HG03520 (cell line): ENCODE results near the gene SNCB.

Experiments used
- ATAC-seq: cut with Tn5 transposase; IDR thresholded peaks from one replicate; pipeline ENCODE4 v1.9.1; 2021; ENCODE audit warnings: mild to moderate bottlenecking, moderate library complexity; ENCODE audit not compliant: unreplicated experiment

The SNCB gene

DNA sequence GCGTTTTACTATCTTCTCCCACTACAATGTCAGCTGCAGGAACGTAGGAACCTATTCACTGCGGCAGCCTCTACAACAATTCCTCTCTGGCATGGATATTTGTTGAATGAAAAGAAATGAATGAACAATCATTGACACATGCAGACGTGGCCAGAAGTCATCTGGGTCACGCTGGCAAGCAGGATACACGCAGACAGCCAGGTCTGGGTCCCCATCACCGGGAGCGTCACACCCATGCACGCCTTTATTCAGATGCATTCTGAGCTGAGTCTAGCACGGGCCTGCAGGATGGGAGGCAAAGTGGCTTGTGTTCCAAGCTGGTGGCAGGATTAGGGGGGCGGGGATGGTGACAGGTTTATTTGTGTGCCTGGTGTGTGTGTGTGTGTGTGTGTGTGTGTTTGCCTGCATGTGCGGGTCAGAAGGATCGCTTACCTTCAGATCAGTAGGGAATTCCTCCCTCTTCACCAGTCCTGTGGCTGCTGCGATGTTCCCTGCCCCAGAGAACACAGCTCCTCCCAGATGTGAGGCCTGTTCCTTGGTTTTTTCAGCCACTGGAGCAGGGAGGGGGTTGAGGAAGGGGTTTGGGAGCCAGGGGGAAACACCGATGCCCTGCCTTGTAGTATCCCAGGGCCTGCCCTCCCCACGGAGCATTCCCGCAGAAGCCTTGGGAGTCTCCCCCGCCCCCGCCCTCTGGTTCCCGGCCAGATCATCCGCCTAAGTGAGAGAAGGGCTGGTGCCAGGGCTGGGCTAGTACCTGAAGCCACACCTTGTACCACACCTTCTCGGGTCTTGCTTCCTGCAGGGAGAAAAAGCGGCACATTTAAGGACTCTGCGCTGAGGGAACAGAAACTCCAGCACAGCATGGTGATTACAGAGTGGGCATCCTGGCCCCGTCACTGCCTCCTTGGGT lies 4.1 kb downstream of the SNCB start:
- ATAC-seq = no peak

GRCh38 chr5:176625512-176625911 lies 4.8 kb downstream of the SNCB start:
- ATAC-seq = no peak

- ATAC-seq = no peak
Observed at GRCh38 chr5:176624938-176625337, 5.4 kb downstream of the SNCB start.

DNA sequence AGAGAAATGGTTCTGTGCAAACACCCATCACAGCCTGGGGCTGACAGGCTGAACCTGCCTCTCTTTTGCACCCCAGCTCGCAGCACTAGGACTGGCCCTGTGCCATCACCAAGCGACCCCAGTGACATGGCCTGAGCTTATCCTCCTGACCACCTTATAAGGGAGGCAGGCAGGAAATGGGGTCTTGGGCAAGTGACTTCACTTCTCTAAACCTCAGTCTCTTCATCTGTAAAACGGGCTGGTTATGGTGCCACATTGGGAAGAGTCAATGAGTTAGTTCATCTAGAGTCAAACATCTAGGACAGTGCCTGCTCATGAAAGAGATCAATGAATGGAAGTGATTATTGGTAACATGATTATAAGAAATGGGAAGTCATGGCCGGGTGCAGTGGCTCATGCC lies 6.2 kb downstream of the SNCB start:
- ATAC-seq = no peak

GRCh38 chr5:176621661-176622079 lies 8.7 kb downstream of the SNCB start:
- no peak for ATAC-seq

GRCh38 chr5:176620333-176620981 lies 9.9 kb downstream of the SNCB start:
- ATAC-seq = no peak

- no peak for ATAC-seq
Observed at GRCh38 chr5:176619569-176620332, 10.6 kb downstream of the SNCB start.

DNA sequence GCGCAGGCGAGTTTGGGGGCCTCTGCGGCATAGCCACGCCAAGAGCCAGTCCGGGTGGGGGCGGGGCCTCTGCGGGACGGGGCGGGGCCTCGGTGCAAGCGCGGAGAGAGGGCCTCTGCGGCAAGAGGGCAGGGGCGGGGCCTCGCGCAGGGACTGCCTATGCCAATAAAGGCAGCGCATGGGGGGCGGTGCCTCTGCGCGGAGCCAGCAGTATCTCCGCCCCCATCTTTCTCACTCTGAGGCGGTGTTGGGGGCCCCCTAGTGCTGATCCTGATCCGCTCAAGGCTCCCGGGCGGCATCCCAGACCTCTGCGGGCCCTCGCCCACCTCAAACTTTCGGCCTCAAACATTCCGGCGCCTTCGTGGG lies 11.1 kb downstream of the SNCB start:
- ATAC-seq = no peak

DNA sequence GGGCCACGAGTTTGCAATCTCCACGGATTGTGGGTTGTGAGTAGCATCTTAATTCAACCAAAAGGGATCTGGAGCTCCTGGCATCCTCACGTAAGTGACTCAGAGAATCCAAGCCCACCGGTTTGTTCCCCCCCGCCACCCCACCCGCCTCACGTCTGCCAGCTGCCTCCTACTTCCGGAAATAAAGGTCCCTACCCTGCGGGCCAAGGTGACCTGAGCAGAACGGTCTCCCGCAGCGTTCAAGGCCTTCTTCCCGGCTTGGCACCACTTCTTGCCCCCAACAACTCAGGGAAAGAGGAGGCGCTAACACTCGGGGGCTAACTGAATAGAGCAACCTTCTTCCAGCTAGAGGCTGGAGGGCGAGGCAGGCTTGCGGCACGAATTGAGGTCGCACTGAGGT lies 11.6 kb downstream of the SNCB start:
- ATAC-seq = no peak

DNA sequence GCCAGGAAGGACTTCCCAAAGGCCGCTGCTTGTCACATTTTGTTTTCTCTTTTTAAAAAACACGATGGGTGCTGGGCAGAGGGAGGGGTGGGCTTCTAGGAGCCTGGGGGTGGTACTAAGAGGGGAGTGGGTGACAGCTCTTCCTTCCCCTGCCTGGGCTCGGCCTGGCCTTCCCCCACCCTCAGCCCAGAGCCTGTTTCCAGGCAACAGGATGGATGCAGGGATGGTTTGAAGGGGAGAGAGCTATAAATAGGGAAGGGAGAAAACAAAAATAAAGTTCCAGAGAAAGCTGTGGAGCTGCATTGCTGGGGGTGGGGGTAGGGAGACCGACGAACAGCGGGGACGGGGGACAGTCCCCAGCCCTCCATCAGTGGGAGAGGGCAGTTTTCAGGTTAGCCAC lies 13.8 kb downstream of the SNCB start:
- no peak for ATAC-seq

- ATAC-seq = no peak
Observed at GRCh38 chr5:176614805-176615478, 15.4 kb downstream of the SNCB start.

- no peak for ATAC-seq
Observed at GRCh38 chr5:176612855-176613254, 17.5 kb downstream of the SNCB start.

DNA sequence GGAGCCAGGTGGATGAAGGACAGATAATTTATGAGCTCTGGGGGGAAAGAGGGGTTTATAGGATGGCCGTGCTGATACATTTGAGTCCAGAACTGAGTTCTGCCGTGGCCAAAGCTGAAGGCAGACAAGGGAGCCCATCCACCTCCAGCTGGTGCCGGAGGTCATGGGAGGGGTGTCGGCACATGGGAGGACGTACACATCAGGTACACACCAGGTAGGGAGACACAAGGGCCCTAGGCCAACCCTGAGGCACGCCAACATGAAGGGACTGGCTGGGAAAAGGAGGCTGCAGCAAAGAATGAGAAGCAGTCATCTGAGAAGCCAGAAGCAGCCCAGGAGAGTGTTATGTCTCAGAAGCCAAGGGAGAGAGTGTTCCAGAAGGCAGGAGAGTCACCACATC lies 18.3 kb downstream of the SNCB start:
- ATAC-seq = no peak

GRCh38 chr5:176611435-176611834 lies 18.9 kb downstream of the SNCB start:
- ATAC-seq = no peak

DNA sequence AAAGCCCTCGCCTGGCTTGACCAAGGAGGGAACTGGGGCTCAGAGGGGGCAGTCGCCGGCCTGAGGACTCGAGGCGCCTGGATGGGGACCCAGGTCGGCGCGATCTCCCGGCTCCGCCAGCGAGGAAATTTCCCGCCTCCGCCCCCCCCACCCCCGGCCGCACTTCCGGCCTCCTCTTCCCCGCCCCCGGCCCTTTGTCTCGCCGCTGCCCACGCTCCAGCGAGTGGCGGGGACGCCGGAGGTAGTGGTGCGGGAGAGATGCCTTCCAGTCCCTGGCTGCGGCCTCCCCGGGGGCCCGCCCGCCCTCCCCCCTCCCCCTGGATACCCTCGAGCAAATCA lies 19.9 kb downstream of the SNCB start:
- no peak for ATAC-seq

- ATAC-seq = peak; percentile 60
Observed at GRCh38 chr5:176609724-176610434, 20.5 kb downstream of the SNCB start, which contains the start of gene GPRIN1. Gene GPRIN1 (minus strand): TSS chr5:176610156. CDS start chr5:176599834, 10,322 bp downstream.

- peak; percentile 26 for ATAC-seq
Observed at GRCh38 chr5:176608937-176609723, 21.2 kb downstream of the SNCB start.

DNA sequence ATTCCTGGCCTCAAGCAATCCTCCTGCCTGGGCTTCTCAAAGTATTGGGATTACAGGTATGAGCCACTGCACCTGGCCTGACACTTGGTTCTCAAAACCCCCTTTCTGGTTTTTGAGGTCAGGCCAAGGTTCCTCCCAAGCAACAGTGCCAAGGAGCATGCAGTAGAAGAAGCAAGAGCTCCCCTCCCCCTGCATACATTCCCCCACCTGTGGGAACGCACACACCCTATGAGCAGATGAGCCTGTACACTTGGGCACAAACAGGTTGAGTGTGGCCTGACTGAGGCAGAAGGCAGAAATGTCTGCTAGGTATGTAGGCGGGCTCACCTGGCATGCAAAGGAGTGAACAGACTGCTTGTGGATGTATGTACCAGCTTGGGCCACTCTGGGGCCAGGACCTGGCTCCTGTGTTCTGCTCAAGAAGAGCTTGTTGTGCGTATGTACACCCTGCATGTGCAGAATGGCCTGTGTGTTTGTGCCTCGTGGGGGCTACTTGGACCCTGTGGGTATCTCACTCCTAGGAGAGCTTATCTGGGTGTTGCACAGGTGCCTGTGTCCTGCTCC lies 22.1 kb downstream of the SNCB start:
- ATAC-seq = no peak

- no peak for ATAC-seq
Observed at GRCh38 chr5:176606875-176607274, 23.5 kb downstream of the SNCB start.
